Spinal cord (tissue), 4 donors: Measurements from ENCODE around the gene MAFF. TPM values are rescaled to one million over a fixed set of nuclear protein-coding genes. Genes with fewer than 3 reads are reported as not detected.

ENCODE experiments used
- polyA plus RNA-seq, 2 donors: library from polyadenylated mRNA; unstranded; fragments of 120-200 nt; gene quantifications; one replicate each; pipeline ENCODE4 v1.2.1, GENCODE V29; 2013; ENCODE audit not compliant: insufficient read length in 2 of 2
- small RNA-seq: library from RNA; depleted of rRNA; stranded (forward); fragments of <200 nt; gene quantifications from one replicate; pipeline ENCODE3, GENCODE V24; 2014; ENCODE audit warnings: low replicate concordance
- total RNA-seq, 2 donors: library from RNA; depleted of rRNA in 1 of 2; stranded (reverse); fragments of 120-200 nt in 1 of 2; fragments of >200 nt in 1 of 2; gene quantifications; one replicate each; pipeline versions ENCODE4 v1.2.3 to v1.2.4, GENCODE V29; 2013 to 2014

The MAFF gene
- total and polyA plus RNA-seq, 4 donors = 4.7 to 7.1 (median 6.2) TPM

Small RNA genes lying within 50 kb of the gene (small RNA-seq; reads per million reads assigned to genes)
- 0.77 reads per million, percentile 72 among the genes with 10 or more reads in this experiment for gene RN7SL704P

Other genes with a start within 250 kb of the MAFF start
- 1 to 10 TPM in 1 of 2 donors, under 1 TPM in 1; 0.69 to 1.7 TPM for gene C22orf23, start 248.4 kb upstream of the MAFF start, total RNA-seq
- gene C22orf23, start 248.4 kb upstream of the MAFF start, polyA plus RNA-seq = 10 to 100 TPM; 15.1 to 18.8 TPM
- gene POLR2F, start 248.3 kb upstream of the MAFF start, total RNA-seq = 100 to 1,000 TPM in 1 of 2 donors, 10 to 100 TPM in 1; 24.3 to 102 TPM
- 100 to 1,000 TPM; 120 to 125 TPM for gene POLR2F, start 248.3 kb upstream of the MAFF start, polyA plus RNA-seq
- 10 to 100 TPM; 28.8 to 41.4 TPM for gene SOX10, start 217.4 kb upstream of the MAFF start, total RNA-seq
- gene SOX10, start 217.4 kb upstream of the MAFF start, polyA plus RNA-seq = 100 to 1,000 TPM; 264 to 304 TPM
- 10 to 100 TPM; 21.7 to 37.0 TPM for gene PICK1, start 144.6 kb upstream of the MAFF start, total RNA-seq
- 10 to 100 TPM; 32.8 to 48.6 TPM for gene PICK1, start 144.6 kb upstream of the MAFF start, polyA plus RNA-seq
- 1 to 10 TPM; 2.0 to 6.8 TPM for gene SLC16A8, start 117.8 kb upstream of the MAFF start, total RNA-seq
- gene SLC16A8, start 117.8 kb upstream of the MAFF start, polyA plus RNA-seq = 1 to 10 TPM; 4.6 to 7.9 TPM
- under 1 TPM; 0.10 to 0.88 TPM for gene BAIAP2L2, start 91.3 kb upstream of the MAFF start, total RNA-seq
- gene BAIAP2L2, start 91.3 kb upstream of the MAFF start, polyA plus RNA-seq = 10 to 100 TPM in 1 of 2 donors, 1 to 10 TPM in 1; 8.2 to 11.3 TPM
- gene PLA2G6, start 20.2 kb upstream of the MAFF start, total RNA-seq = 10 to 100 TPM; 22.9 to 32.6 TPM
- 10 to 100 TPM; 26.6 to 32.8 TPM for gene PLA2G6, start 20.2 kb upstream of the MAFF start, polyA plus RNA-seq
- gene TMEM184B, start 71.0 kb downstream of the MAFF start, total RNA-seq = 10 to 100 TPM; 15.6 to 17.6 TPM
- gene TMEM184B, start 71.0 kb downstream of the MAFF start, polyA plus RNA-seq = 10 to 100 TPM; 65.4 to 85.6 TPM
- 100 to 1,000 TPM in 1 of 2 donors, 10 to 100 TPM in 1; 69.1 to 113 TPM for gene CSNK1E, start 115.4 kb downstream of the MAFF start, total RNA-seq
- 100 to 1,000 TPM; 227 to 254 TPM for gene CSNK1E, start 115.4 kb downstream of the MAFF start, polyA plus RNA-seq